Stimulated activated naive CD4-positive, alpha-beta T cell (primary cell): ENCODE measurements around the gene SCT.

Experiments used
- DNase-seq, 6 experiments: peaks; one replicate each; lab custom pipeline; 2025; lab: John Stamatoyannopoulos, UW

The SCT gene

GRCh38 chr11:621838-622237 is 5.1 kb downstream of the SCT start:
- DNase-seq: no peak

GRCh38 chr11:620935-621814 is 5.8 kb downstream of the SCT start:
- no peak for DNase-seq

GRCh38 chr11:620201-620600 is 6.8 kb downstream of the SCT start:
- DNase-seq: no peak

GRCh38 chr11:619628-620050 is 7.3 kb downstream of the SCT start:
- no peak for DNase-seq

- no peak for DNase-seq
Observed at GRCh38 chr11:618856-619627, 7.9 kb downstream of the SCT start.

- DNase-seq: no peak
Observed at GRCh38 chr11:617912-618682, 8.9 kb downstream of the SCT start.

DNA sequence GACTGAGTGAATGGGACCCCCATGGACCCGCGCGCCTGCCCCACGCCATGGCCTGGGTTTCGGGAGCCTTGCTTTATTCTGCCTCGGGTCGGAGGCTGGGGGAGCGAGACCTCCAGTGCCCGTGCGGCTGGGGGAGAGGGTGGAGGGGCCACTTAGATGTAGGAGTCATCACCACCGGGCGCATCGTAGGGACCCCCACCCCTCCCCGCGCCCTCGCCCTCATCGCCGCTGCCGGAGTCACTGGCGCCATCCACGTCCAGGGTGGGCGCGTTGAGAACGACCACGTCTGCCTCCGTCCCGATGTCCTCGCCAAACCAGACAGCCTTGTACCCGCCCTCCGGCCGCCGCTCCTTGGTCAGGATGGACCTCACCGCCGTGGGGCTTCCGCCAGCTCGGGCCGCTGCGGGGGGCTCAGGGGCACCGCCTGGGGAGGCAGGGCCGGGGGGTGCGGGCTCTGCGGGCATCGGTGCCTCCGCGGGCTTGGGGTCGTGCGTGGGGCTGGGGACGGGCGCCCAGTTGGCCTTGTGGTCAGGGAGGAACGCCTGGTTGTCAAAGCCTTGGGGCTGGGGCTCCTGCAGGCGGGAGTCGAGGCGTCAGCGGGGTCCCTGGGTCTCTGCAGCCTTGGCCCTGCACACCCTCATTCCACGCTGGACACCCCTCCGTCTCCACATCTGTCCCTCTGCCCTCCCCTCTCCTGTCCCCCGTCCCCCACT is 9.6 kb downstream of the SCT start:
- DNase-seq: no peak

DNA sequence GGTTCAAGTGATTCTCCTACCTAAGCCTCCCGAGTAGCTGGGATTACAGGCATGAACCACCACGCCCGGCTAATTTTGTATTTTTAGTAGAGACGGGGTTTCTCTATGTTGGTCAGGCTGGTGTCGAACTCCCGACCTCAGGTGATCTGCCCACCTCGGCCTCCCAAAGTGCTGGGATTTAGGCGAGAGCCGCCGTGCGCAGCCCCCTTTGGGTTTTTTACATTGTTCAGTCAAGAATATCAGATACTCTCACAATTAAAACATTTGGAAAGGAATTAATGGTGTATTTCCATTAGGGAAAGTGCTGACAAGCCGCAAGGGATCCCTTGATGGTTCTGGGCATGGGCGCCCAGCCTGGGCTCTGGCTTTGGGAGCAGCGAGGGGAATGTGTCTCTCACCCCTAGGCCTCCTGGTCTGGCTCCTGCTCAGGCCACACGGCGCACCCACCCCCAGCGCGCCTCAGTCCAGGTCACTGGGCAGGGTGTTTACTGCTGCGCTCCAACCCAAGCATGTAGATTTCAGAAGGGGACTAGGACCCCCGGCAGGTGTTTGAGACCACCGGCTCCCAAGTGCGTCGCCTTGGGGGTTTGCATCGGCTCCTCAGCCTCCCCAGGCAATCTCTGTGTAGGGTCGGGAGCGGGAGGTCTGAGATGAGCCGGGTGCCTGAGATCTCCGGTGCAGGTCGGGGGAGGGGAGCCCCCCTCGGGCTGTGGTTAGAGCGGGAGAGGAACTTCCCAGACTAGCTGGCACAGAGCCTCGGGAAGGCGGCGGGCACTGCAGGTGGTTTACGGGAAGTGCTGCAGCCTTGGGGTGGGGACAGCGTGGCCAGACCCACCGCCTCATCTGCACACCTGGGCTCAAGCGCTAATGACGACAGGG is 10.4 kb downstream of the SCT start:
- DNase-seq: no peak

DNA sequence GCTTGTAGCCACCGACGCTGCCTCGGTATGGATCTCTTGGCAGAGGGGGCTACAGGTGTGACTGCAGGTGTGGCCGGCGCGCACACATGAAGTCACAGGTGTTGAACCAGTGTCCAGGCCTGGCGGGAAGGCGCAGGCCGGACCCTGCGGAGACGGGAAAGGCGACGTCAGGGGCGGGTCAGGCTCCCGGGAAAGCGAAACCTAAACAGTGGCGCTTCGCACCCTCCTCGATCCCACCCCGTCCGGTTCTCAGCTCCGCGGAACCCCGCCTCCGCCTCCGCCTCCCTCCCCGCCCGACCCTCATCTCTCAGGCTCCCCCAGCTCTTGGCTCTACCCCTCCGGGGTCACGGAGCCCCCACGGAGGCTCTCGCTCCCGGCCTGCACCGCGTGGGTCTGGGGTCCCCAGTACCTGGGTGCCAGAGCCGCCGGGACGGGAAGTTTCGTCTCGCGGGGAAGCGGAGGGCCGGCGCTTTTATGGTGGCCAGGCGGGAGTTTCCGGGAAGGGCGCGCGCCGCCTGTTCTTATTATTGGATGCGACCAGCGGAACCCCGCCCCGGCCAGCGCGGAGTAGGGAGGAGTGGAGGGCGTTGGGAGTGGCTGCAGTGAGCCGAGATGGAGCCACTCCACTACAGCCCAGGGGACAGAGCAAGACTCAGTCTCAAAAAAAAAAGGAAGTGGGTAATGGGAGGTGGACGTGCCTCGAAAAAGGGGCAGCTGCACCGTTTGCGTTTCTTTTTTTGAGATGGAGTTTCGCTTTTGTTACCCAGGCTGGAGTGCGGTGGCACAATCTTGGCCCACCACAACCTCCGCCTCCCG is 11.3 kb downstream of the SCT start, which contains the start of gene IRF7:
TSS of gene IRF7 (minus strand) at position 447 of the 816 bp plus-strand sequence. CDS start 586 bp downstream, outside the sequence.
- DNase-seq: peak; percentile 69 to 86 (median 82)

GRCh38 chr11:614623-615503 is 12.1 kb downstream of the SCT start:
- DNase-seq: peak in 1 of 6 experiments; percentile 51

DNA sequence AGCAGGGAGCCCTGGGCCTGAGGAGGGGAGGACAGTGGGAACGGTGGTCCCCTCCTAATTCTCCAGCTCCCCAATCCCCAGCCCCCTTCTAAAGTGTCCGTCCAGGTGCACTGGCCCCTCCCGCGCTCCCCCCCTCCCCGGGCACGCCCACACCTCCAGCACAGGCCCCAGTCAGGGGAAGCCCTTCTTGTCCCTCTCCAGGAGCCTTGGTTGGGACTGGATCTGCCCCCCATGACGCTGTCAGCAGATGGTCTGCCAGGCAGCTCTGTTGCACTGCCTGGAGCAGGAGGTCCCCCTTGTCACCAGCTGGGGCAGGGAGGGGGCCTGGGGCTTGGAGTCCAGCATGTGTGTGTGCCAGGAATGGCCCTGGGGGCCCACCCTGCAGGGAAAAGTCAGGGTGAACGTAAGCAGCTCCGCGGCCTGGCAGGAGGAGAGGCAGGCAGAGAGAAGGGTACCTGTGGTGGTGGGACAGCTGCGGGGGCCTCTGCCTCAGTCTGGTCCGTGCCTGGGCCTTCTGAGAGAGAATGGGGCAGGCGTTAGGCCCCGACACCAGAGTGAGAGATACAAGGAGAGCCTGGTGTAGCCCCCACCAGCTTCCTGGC is 12.9 kb downstream of the SCT start:
- DNase-seq: no peak

DNA sequence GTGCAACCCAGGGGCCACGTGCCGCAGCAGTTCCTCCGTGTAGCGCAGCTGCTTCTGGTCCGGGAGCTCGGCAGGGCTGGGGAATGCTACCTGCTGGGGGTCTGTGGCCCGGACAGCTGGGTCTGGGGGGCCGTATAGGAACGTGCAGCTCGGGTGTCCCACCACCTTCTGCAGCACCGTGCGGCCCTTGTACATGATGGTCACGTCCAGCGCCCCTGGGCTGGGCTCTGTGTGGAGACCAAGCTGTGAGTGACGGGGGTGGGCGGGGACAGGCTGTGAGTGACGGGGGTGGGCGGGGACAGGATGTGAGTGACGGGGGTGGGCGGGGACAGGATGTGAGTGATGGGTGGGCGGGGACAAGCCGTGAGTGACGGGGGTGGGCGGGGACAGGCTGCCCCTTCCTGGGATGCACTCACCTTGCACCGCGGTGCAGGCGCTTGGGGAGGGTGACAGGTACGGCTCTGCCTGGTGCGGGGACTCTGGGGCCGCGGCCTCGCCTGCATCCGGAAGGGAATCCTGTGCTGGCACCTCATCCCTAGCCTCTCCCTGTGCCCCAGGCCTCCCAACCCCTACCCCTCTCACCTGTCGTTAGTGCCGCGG is 13.5 kb downstream of the SCT start:
- DNase-seq: peak; percentile 73 to 92 (median 86)

GRCh38 chr11:612961-613300 is 14.1 kb downstream of the SCT start:
- DNase-seq: no peak

DNA sequence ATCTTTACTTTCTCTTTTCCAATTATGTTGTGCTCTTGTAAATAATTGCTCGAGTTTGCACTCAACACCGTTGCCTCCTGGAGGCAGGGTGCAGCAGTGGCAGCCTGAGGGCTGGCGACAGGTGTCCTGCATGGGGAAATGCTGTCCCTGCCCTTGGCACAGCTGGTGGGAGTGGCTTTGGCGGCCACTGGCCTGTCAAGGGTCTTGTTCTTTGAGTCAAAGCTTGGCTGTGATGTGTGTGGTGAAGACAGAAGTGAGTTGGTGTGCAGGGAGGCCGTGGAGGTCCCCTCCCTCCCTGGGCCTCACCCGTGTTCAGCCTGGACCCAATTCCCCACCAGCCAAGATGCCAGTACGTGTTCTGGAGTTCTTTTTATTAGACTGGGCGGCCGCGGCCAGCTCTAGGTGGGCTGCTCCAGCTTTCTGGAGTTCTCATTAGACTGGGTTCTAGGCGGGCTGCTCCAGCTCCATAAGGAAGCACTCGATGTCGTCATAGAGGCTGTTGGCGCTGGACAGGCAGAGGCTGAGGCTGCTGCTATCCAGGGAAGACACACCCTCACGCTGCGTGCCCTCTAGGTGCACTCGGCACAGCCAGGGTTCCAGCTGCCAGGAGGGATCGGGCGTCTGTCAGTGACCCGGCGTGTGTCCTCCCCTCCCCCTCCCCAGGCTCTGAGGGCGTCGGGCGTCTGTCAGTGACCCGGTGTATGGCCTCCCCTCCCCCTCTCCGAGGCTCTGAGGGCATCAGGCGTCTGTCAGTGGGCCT is 14.6 kb downstream of the SCT start:
- DNase-seq: no peak

DNA sequence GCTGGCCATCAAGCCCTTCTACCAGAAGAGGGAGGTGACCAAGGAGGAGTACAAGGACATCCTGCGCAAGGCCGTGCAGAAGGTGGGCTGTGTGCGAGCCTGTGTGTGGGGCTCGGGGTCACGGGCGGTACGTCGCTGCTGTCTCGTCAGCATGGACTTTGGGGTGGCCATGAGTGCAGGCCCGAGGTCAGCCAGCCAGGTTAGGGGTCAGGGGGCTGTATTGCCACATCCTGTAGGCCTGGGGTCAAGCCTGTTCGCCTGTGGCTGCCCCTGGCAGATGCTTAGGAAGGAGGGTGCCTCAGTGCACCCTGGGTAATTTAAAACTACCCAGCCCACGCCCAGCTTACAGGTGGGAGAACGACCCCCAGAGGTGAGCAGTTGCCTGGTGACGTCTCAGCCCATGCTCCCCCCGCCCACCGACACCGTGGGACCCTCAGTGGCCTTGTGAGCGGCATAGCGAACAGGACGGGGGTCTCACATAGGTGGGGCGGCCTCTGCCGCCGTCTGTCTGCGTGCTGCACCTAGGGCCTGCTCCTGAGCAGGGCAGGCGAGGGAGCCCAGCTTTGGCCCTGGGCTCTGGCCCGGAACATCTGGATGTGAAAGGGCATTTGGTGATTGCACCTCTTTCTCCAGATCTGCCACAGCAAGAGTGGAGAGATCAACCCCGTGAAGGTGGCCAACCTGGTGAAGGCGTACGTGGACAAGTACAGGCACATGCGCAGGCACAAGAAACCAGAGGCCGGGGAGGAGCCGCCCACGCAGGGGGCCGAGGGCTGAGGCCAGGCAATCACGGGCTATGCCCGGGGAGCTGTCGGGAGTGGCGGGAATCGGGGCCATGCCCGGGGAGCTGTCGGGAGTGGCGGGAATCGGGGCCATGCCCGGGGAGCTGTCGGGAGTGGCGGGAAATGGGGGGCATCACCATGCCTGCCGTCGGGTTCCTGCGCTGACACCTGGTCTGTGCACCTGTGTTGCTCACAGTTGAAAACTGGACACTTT is 15.7 kb downstream of the SCT start:
- no peak for DNase-seq
